ENCODE measurements around the gene BIN1.

Gene BIN1

DNA sequence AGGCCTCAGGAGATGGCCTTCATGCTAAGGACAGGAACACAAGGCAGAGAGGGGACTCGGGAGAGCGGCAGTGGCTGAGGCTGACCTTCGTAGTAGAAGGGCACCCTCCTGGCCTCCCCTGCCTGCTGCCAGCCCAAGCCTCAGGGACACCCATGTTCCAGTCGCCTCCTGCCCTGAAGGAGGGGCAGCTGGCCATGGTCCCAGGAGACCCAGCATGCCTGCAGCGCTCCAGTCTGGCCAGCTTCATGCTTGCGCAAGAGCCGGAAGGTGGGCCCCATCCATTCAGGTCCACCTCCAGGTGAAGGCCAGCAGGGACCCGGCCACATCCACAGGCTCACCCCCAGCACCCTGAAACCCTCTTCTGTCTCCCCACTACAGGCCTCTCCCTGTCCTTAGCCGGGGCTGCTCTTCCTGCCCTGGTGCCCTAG lies 35.0 kb downstream of the BIN1 start:
- no peak for DNase-seq

GRCh38 chr2:127070221-127070620 lies 36.7 kb downstream of the BIN1 start:
- no peak for DNase-seq

- DNase-seq, result no peak
These were observed 37.4 kb downstream of the BIN1 start for GRCh38 chr2:127069536-127069935.

DNA sequence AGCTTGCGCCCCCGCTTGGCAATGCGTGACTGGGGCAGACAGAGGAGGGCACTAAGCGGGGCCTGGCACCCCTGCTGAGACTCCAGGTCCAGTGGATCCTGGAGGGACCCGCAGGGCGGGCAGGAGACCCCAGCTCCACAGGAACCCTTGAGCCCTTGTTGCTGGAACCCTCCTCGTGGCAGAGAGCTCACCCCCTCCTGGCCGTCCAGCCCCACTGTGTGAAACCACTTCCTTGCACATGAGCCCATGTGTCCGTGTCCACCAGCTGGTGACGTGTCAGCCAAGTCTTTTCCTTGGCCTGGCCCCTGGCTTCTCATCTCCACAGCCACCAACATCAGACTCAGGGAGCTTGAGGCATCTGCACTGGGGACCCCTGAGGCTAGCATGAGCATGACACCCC lies 38.0 kb downstream of the BIN1 start:
- no peak for DNase-seq

DNA sequence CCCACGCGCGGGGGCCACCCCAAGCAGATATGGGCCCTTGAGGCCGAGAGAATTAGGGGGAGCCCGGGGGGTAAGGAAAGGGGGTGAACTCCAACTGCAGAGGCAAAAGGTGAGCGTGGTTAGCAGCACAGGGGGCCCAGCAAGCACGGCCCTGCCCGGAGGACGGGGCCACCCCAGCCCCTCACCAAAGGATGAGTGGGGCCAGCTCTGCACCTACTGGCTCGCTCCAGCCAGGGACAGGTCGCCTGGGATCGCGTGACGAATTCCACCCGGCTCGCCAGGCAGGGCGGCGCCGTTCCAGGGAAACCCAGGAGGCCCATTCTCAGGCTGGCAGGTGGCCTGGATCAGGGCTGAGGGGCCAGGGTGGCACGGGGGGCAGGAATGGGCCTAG lies 38.6 kb downstream of the BIN1 start:
- DNase-seq, result no peak

DNA sequence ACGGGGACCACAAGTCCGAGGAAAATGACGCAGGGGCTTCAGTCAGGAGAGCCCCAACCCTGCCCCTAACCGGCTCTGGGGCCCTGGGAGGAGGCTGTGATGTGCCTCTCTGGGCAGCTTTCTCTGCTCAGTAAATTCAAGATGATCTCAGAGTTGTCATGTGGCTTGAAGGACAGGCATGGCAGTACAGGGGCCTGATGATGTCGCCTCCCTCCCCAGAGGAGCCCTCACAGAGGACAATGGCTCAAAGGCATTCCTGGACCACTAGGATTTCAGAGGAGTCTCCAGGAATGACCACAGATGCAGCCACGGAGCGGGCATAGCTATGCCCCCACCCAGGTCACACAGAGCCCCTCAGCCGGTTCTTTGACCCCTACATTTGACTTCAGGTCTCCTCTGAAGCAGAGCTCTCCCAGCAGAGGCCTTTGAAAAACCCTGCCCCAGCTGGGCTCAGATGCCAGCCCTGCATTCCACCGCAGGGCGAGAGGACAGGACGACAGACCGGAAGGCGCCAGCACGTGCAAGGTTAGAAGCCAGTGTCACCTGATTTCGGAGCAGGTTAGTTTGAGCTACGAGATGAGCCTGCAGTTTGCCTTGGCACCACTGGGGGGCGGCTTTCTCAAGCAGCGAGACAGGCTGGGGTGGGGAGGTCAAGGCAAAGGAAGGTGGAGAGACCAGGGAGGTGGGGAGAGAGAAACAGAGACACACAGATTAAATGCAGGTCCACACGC lies 39.2 kb downstream of the BIN1 start:
- no peak for DNase-seq

- no peak for DNase-seq
These were observed 40.0 kb downstream of the BIN1 start for GRCh38 chr2:127066942-127067341.

GRCh38 chr2:127065940-127066318 lies 41.0 kb downstream of the BIN1 start:
- no peak for DNase-seq

DNA sequence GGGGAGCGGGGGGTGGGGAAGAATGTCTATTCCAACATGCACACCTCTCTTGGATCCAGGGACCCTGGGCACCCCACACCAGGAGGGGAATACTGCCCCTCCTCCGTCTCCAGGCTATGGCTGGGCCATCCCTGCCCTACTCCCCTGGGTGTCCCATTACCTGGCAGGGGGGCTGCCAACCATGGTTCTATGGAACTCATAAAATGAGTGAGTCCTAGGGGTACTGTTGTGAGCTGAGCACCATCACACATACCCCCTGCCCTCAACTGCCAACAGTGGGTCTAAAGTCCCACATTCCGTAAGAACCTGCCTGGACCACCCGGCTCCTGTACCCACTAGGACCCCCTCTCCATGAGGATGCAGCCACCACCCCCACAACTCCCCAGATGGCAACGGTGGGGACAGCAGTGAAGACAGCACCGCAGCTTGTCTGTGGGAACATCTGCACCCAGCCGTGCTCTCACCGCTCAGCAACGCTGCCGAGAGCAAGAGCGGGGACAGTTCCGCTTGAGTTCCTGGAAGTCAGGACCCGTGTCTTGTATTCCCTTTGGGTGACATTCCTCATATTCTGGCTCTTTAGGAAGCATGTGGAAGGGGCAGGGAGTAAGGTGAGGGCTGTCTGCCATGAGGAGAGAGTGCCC lies 41.5 kb downstream of the BIN1 start:
- no peak for DNase-seq

DNA sequence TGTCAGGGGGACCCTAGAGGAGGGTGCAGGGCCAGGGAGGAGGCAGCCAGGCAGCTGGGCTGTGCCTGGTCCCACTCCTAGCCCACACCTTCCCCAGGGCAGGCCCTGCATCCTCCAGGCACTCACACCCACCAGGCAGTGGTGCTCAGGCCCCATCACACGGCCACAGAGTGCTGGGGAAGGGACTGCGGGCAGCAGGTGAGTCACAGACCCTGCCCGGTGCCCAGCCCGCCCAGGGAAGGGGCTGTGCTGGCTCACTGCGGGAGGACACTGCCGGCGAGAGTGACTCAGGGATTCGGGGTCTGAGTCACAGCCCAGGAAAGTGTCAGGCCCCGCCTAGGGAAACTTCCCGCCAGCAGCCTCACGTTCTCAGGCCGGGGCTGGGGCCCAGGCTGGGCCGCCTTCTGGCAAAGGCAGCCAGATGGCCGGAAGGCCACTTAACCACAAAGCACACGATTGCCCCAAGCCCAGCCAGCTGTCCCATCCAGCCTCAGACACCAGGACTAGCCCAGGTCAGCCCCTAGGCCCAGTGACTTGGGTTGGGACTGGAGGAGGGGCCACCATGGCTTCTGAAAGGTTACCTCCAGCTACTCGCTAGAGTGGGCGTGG lies 42.2 kb downstream of the BIN1 start:
- DNase-seq, result peak; percentile 92

DNA sequence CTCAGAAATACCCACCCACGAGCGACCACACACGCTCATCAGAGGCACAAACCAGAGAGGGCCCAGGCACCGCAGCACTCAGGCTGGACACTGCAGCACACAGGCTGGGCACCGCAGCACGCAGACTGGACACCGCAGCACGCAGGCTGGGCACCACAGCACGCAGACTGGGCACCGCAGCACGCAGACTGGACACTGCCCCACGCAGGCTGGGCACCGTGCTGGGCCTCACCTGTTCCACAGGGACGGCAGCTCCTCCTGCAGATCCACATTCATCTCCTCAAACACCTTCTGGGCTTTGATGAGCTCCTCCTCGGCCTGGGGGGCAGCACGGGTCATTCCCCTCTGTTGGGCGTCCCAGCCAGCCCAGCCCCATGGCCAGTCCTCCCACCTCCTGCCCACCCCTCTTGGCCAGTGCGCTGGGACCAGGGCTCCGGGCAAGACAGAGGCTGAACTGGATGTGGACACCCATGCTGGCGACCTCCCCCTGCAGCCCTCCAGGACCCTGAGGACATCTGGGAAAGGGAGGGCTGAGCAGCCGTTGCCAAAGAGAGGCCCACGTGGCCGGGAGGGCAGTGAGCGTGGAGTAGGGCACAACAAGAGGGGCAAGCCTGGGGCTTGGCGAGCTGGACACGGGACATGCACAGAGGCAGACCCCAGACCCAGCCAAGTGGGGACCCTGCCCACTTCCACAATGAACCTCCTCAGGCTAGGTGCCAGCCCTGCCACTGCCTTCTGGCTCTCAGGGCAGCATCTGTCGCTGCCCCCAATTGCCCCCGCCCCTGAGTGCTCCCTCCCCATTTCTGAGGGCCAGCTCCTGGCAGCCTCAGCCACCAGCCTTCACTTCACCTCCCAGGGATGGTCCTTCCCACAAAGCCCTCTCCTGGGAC lies 43.0 kb downstream of the BIN1 start:
- DNase-seq, result no peak

GRCh38 chr2:127061375-127062273 lies 45.3 kb downstream of the BIN1 start:
- DNase-seq, result no peak

DNA sequence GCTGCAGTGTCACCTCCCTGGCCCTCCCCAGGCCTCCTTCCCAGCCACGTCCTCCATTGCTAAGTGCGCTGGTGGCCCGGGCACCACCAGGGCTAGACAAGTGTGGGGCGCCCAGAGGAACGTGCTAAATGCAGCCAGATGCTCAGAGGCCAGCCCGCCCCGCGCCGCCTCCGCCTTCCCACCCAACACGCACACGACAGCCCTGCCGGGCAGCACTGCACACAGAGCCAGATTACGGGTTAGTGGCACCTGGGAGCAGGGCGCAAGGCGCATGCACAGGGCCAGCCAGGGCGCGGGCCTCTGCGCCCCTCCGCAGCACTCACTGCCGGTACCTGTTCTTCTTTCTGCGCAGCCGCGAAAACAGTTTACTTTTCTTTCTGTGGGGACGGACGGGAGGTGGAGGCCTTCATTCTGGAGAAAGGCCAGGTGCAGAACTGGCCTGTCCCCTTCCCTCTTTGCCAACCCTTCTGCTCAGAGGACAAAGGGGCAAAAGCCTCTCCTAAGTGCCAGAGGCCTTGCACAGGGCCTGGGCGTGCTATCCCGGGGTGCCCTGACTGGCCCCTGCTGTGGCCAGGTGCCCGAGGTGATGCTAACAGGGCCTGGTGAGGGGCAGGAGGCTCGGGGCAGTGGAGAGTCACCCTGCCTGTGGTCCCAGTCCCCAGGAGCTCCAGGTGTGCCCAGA lies 46.5 kb downstream of the BIN1 start:
- DNase-seq, result no peak

GRCh38 chr2:127059559-127059958 lies 47.4 kb downstream of the BIN1 start:
- no peak for DNase-seq

DNA sequence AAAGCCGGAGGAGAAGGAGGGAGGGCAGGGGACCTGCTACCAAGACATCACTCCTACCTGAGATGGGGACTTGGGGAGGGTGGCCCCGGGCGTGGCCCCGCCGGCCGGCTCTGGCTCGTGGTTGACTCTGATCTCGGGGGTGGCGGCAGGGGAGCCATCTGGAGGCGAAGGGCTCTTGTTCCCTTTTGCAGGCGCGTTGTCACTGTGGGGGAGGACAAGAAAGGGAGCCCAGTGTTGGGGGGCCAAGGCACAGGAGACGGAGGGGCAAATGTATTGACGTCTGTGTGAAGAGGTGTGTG lies 48.1 kb downstream of the BIN1 start:
- no peak for DNase-seq

- no peak for DNase-seq
These were observed 48.6 kb downstream of the BIN1 start for GRCh38 chr2:127058246-127058953.

DNA sequence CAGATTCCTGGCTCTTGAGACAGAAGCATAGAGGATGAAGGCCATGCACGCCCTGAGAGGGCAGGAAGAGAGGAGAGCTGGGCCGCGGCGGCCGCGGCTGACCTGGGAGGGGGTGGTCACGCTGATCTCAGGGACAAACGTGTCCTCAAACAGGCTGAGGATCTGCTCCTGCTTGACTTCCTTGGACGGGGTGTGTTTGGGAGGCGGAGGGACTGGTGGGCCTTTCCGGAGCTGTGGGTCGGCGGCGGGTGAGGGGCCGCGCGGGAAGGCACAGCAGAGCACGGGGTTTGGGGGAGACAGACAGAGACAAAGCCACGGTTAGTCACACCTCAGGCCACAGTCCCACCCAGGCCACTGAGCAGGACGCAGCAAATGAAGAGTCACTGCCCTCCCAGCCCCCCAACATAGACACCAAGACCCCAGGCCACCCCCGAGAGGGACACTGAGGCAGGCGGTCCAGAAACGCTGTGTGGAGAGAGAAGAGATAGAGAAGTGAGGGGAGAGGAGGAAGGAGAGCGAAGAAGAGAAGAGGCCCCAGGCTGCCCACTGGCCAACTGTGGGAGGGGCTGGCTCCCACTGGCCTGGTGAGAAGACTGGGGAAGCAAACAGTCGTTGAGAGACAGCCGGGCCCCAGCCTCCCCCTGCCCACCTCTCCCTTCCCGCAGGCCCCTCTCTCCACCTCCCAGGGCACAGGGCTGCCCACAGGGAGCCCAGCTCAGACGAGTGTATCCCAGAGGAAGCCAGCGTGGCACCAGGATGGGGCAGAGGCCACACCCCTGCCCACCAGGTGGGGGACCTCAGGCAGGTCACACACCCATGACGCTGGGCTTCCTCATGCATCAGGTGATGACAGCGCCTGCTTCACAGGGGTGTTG lies 49.3 kb downstream of the BIN1 start:
- DNase-seq, result no peak

DNA sequence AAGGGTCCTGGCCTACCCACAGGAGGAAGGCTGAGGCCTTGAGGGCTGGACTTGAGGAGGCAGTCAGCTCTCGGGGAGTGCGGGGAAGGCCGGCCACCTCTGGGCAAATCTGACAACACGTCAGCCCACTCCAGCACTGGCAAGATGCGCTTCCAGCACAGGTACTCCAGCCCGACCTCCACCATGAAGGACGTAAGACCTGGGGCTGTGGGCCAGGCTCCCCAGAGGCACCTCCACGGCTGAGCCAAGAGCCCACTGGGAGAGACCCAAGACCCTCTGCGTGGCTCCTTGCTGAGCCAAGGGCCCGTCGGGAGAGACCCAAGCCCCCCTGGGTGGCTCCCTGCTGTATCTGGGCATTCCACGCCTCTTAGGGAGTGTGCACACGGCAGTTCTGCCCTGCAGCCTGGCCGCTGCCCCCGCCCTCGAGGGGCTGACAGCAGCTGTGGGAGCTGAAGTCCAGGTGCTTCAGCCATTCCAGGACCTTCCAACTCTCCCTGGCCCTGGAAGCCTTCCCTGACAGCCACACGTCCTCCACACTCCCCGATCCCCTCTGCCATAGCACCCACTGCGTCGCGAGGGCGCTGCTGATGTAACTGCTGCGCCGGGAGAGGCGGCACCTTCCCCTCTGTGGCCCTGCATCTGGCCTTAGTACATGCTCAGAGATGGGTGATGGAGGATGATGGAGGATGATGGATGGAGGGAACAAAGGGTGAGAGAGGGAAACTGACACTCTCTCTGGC lies 50.2 kb downstream of the BIN1 start:
- DNase-seq, result no peak

- no peak for DNase-seq
These were observed 50.9 kb downstream of the BIN1 start for GRCh38 chr2:127056086-127056485.

DNA sequence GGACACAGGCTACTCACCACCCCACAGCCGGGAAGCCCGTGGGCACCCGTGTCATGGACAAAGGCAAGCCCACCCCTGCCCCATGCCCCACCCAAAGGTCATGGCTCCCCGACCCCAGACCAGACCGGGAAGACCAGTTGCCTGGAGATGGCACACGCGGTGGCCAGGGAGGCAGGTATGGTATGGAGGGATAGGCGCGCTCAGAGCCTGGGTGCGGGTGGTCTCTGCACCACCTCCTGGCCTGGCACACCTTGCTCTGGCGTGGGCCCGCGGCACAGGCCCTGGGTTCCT lies 51.2 kb downstream of the BIN1 start:
- no peak for DNase-seq
